ENCODE measurements around the gene PAFAH2. TPM values are rescaled to one million over a fixed set of nuclear protein-coding genes. Genes with fewer than 3 reads are reported as not detected.

PAFAH2 gene
- 5.5 and 5.8 TPM in 2 replicates for total RNA-seq

DNA sequence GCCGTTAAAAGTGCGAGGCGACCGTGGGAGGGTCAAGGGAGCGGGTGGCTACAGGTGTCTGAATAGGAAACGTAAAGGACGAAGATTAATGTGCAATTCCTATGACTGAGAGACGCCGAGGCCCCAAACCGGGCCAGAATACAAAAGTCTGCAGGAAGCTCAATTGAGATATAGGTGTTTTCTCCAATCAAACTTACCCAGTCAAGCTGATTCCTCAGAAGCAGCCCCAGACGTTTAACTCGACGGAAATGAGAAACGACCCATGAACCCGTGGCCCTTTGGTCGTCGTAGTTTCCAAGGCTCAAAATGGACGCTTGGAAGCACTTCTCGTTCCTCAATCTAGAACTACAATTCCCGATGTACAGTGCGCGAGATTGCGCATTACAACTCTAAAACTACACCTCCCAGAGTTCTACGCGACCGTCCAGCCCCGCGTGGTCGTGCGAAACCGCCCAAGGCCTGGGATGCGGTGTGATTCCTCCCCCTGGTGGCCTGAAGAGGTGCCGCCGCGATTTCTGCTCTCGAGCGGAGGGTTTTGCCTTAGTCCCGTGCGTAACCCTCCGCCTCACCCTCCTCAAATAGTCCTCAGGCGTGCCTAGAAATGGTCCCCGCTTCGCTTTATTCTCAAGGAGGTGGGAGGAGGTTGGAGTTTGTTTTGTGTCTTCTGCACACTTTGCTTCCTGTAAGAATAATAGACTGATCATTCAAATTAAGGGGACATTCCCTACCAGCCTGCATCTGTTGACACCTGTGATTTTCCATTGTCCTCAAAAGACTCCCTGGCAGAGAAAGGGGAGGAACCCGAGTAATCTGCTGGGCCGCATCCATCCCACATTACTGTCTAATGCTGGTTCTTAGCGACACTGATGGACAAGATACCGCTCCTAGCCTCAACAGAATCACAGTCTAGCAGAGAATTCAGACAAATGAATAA, at the start of gene PAFAH2:
Gene PAFAH2, minus strand, starts transcription at position 236 of the 934 bp plus-strand sequence. CDS start 7,247 bp downstream, outside the sequence.

DNA sequence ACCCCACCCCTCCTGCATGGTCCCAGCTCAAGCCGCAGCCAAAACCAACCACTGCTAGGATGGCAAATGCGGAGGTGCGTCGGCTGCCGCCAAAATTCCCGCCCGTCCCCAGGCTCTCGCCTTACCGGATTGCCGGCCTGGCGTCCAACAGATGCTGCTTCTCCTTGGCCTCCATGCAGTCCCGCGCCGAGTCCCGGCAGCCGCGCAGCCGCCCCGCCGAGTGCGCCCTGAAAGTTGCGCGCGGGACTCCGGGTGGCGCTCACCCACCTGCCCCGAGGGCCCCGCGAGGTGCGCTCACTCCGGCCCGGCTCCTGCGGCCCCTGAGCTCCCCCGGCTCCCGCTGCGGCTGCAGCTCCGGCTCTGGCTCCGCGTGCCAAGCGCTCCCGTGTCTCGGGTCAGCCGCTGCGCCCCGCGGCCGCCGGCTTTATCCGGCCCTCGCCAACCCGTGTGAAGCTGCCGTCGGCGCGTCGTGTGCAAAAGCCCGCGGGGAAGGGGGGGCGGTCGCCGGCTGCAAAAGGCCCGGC, 47.9 kb upstream of the PAFAH2 start, which contains the start of gene SLC30A2:
Gene SLC30A2, minus strand, starts transcription at position 397 of the 524 bp plus-strand sequence. Its CDS starts 222 bp downstream, at position 175.

DNA sequence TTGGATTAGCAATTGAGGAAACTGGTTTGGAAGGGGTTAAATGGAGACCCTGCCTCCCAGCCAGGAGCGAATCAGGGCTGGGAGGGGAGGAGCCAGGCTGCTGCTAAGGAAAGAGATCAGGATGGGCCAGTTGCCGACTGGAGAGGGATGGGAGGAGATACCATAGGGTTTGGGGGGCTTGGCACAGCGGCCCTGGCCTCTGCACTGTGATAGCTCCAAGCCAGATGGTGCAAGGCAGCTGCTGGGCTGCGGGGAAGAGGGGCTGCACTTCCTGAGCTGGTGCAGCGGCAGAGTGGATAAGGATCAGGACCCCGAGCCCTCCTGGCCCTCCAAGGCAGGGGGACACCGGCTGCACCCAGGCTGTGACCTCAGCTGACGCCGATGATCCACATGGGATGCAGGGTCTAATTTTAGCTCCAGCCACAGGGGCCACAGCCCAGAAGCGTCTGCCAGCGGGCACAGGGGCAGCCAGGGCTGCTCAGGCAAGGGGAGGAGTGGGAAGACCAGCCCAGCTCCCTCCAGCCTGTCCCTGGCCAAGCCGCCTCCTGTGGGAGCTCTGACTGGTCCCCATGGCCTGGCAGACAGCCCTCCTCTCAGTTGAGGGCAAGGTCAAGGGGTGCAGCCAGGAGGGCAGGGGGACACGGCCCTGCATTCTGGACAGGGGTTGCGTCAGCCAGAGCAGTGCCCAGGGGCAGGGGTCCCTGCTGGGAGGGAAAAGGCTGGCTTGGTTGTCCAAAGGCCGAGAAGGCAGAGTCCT, 24.0 kb upstream of the PAFAH2 start, which contains the start of gene EXTL1:
Gene EXTL1, plus strand, starts transcription at position 129 of the 757 bp plus-strand sequence. CDS start 872 bp downstream, outside the sequence.

Other genes with a start within 250 kb of the PAFAH2 start
- 9.8 and 14.1 TPM in 2 replicates for gene SELENON, start 197.9 kb downstream of the PAFAH2 start, total RNA-seq
- gene MTFR1L, start 178.1 kb downstream of the PAFAH2 start, total RNA-seq = 31.9 and 42.4 TPM in 2 replicates
- 0.28 TPM in 2 replicates for gene AUNIP, start 138.6 kb downstream of the PAFAH2 start, total RNA-seq
- gene PAQR7, start 122.4 kb downstream of the PAFAH2 start, total RNA-seq = 9.2 and 12.9 TPM in 2 replicates
- 23.5 and 24.0 TPM in 2 replicates for gene STMN1, start 91.6 kb downstream of the PAFAH2 start, total RNA-seq
- 0.09 and 0.14 TPM in 2 replicates for gene EXTL1, start 23.7 kb upstream of the PAFAH2 start, total RNA-seq
- not detected in 2 replicates for gene SLC30A2, start 48.1 kb upstream of the PAFAH2 start, total RNA-seq
- gene TRIM63, start 69.6 kb upstream of the PAFAH2 start, total RNA-seq = 0.74 TPM in 1 of 2 replicates, not detected in the other
- 3.1 and 4.3 TPM in 2 replicates for gene PDIK1L, start 113.8 kb upstream of the PAFAH2 start, total RNA-seq
- not detected in 2 replicates for gene FAM110D, start 161.0 kb upstream of the PAFAH2 start, total RNA-seq
- not detected in 2 replicates for gene C1orf232, start 170.9 kb upstream of the PAFAH2 start, total RNA-seq
- 27.0 and 32.4 TPM in 2 replicates for gene ZNF593, start 171.8 kb upstream of the PAFAH2 start, total RNA-seq
- not detected in 2 replicates for gene ZNF593OS, start 173.8 kb upstream of the PAFAH2 start, total RNA-seq
- 0.14 TPM in 1 of 2 replicates, not detected in the other for gene CNKSR1, start 179.4 kb upstream of the PAFAH2 start, total RNA-seq
- not detected in 2 replicates for gene CATSPER4, start 192.5 kb upstream of the PAFAH2 start, total RNA-seq
- gene CEP85, start 236.1 kb upstream of the PAFAH2 start, total RNA-seq = 3.3 and 3.7 TPM in 2 replicates

All from smooth muscle cell of bladder (primary cell).